Panc1 (cell line): ENCODE data around the gene NMUR1.

Experiments
- TCF7L2 ChIP-seq: IDR thresholded peaks from 2 replicates; pipeline ENCODE4 v1.6.1; 2011; ENCODE audit warnings: mild to moderate bottlenecking, low read depth, low read length, inconsistent platforms
- TF ChIP-seq, protein P1 (sequence below): fragments of 450-650 bp; IDR thresholded peaks from 2 replicates; pipeline ENCODE4 v1.5.1; 2017; ENCODE audit warnings: mild to moderate bottlenecking

DNA sequence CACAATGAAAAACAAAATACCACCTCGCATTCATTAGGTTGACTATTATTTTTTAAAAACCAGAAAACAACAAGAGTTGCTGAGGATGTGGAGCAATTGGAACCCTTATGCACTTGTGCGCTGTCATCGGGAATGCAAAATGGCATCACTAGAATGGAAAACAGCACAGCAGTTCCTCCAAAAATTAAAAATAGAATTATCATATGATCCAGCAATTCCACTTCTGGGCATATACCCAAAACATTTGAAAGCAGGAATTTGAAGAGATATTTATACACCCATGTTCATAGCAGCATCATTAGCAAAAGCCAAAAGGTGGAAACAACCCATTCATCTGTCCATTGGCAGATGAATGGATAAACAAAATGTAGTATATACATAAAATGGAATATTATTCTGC, 11.9 kb upstream of the NMUR1 start:
- TF ChIP-seq, protein P1, sequence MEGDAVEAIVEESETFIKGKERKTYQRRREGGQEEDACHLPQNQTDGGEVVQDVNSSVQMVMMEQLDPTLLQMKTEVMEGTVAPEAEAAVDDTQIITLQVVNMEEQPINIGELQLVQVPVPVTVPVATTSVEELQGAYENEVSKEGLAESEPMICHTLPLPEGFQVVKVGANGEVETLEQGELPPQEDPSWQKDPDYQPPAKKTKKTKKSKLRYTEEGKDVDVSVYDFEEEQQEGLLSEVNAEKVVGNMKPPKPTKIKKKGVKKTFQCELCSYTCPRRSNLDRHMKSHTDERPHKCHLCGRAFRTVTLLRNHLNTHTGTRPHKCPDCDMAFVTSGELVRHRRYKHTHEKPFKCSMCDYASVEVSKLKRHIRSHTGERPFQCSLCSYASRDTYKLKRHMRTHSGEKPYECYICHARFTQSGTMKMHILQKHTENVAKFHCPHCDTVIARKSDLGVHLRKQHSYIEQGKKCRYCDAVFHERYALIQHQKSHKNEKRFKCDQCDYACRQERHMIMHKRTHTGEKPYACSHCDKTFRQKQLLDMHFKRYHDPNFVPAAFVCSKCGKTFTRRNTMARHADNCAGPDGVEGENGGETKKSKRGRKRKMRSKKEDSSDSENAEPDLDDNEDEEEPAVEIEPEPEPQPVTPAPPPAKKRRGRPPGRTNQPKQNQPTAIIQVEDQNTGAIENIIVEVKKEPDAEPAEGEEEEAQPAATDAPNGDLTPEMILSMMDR, result no peak
- TF ChIP-seq TCF7L2, result no peak
